Ovary (tissue), 9 donors: ENCODE measurements around the gene KCTD20. TPM values are rescaled to one million over a fixed set of nuclear protein-coding genes. Genes with fewer than 3 reads are reported as not detected.
"Not testable (repeated sequence)": the region's sequence is repeated elsewhere in the genome, so short reads cannot be mapped to it uniquely, and the experiment has no call there.

Source experiments
- DNase-seq, 5 donors: peaks; one replicate each; pipeline ENCODE4 v3.0.0-alpha.2; 2019 to 2020
- H3K27ac ChIP-seq, 2 donors: fragments of 200-600 bp; one replicate each; pipeline versions ENCODE4 v1.5.1 to v1.8.0; 2019 to 2022
- H3K27me3 ChIP-seq: fragments of 200-600 bp; one replicate; pipeline ENCODE4 v1.8.0; 2022
- H3K36me3 ChIP-seq: fragments of 200-600 bp; sonication (generic); one replicate; pipeline ENCODE4 v1.5.1; 2019
- H3K4me1 ChIP-seq: one replicate; pipeline ENCODE4 v1.8.1; 2013; ENCODE audit warnings: mild to moderate bottlenecking, moderate library complexity; ENCODE audit not compliant: insufficient read depth
- H3K4me3 ChIP-seq: fragments of 200-600 bp; sonication (generic); one replicate; pipeline ENCODE4 v1.5.1; 2017
- H3K9me3 ChIP-seq, 2 donors: fragments of 200-600 bp in 1 of 2; sonication (generic) in 1 of 2; one replicate each; pipeline versions ENCODE4 v1.5.1 to v1.8.1; 2013 to 2019; ENCODE audit warnings: mild to moderate bottlenecking in 1 of 2, moderate library complexity in 1 of 2
- EP300 ChIP-seq: sonication (generic); formaldehyde crosslinking; IDR thresholded peaks from one replicate; pipeline ENCODE4 v1.6.1; 2017; ENCODE audit warnings: antibody characterized with exemption
- POLR2A ChIP-seq: fragments of 450-650 bp; IDR thresholded peaks from one replicate; pipeline ENCODE4 v1.6.1; 2017; ENCODE audit warnings: antibody characterized with exemption, mild to moderate bottlenecking, moderate library complexity
- WGBS, 3 donors: extraction: QIAGEN DNeasy Blood & Tissue Kit in 1 of 3; methylation state at CpG; one replicate each; pipeline versions ENCODE4 v1.1.5 to v1.1.7; 2013 to 2017; 5-methylcytosine and 5-hydroxymethylcytosine counted together
- intact Hi-C, 4 donors: fragments of 100-400 bp; cut with DNase I; formaldehyde crosslinking; loops; one replicate each; pipeline versions ENCODE4 v1.11.0 to v1.15.1; 2022 to 2023
- polyA plus RNA-seq, 2 donors: library from polyadenylated mRNA; stranded (reverse); fragments of 200-250 nt in 1 of 2; fragments of 350-450 nt in 1 of 2; fragmentation: Illumina TruSeq in 1 of 2; extraction: RNeasy Lipid Tissue Mini Kit (QIAGEN cat#74804) in 1 of 2; gene quantifications; one replicate each; pipeline ENCODE4 v1.2.3, GENCODE V29; 2013 to 2014
- total RNA-seq, 7 donors: library from RNA; depleted of rRNA in 2 of 7; stranded (reverse); fragments of >200 nt in 2 of 7; fragmentation: NEBNext Ultra II Directional in 3 of 7; extraction: Animal tissue kit (Norgen Biotek cat#: 25700) in 3 of 7; gene quantifications; one replicate each; pipeline versions ENCODE4 v1.1.0 to v1.2.4, GENCODE V29; 2016 to 2023
- TF ChIP-seq, protein P1 (sequence below), 3 donors: fragments of 450-650 bp in 2 of 3; fragments of 200-600 bp in 1 of 3; IDR thresholded peaks; one replicate each; pipeline versions ENCODE4 v1.5.1 to v1.8.0; 2016 to 2022; ENCODE audit warnings: antibody characterized with exemption in 3 of 3, mild to moderate bottlenecking in 1 of 3
- donor health status: DM: no; HTN: no; CAD: no; lungs with moderate emphysema.
- donor health status: DM: no; HTN: no; CAD: no.
- donor health status: Bipolar disorder and iron deficiency.
- donor health status: DM: yes; HTN: yes; CAD: no.
- donor health status: DM: no; HTN: no; CAD: no.
- donor health status: DM: yes; HTN: yes; CAD: no.

KCTD20 gene
- total and polyA plus RNA-seq, 9 donors, result 21.7 to 73.7 (median 46.2) TPM

DNA sequence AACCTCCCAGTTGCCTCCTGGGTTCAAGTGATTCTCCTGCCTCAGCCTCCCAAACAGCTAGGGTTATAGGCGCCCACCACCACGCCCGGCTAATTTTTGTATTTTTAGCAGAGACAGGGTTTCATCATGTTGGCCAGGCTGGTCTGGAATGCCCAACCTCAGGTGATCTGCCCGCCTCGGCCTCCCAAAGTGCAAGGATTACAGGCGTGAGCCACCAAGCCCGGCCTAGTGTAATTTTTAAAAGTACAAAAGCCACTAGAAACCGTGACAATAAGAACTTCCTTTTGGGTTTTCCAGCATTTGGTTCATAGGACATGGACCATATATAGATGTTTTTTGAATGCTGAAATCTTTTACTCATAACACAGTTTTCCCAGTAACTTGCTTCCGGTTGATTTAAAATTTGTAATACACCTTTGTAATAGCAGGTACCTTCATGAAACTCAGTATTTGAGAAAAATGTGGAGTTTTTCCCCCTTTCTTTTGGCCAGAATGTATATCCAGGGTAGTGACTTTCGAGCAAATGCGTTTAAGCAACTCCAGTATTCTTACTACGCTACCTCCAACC is 613 bp upstream of the KCTD20 start:
- Histone ChIP-seq H3K27ac (peak overlapping the region; percentile 94 to 95), H3K4me1 (peaks cover 12% of the 10 kb centered on the region), H3K36me3 (no peaks in the 10 kb centered on the region), H3K9me3 (no peaks in the 10 kb centered on the region), H3K27me3 (no peaks in the 10 kb centered on the region), H3K4me3 (peak overlapping the region; percentile 78)
- peak in 2 of 5 donors; percentile 35 to 38 for DNase-seq
- intact Hi-C loops, result loop anchor here in 3 of 4 donors (5.0 to 10.0 kb wide), 3 partner anchors 103 to 153 kb away; partner anchors contain the start of genes STK38 (in 2 of the 3) and SRSF3 (in 1 of the 3)
- no peak for TF ChIP-seq EP300
- TF ChIP-seq, protein P1, sequence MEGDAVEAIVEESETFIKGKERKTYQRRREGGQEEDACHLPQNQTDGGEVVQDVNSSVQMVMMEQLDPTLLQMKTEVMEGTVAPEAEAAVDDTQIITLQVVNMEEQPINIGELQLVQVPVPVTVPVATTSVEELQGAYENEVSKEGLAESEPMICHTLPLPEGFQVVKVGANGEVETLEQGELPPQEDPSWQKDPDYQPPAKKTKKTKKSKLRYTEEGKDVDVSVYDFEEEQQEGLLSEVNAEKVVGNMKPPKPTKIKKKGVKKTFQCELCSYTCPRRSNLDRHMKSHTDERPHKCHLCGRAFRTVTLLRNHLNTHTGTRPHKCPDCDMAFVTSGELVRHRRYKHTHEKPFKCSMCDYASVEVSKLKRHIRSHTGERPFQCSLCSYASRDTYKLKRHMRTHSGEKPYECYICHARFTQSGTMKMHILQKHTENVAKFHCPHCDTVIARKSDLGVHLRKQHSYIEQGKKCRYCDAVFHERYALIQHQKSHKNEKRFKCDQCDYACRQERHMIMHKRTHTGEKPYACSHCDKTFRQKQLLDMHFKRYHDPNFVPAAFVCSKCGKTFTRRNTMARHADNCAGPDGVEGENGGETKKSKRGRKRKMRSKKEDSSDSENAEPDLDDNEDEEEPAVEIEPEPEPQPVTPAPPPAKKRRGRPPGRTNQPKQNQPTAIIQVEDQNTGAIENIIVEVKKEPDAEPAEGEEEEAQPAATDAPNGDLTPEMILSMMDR (IDR thresholded peaks at IDR 0.05), result no peak
- no peak for TF ChIP-seq POLR2A
- whole genome bisulfite sequencing, 3 donors, result 55 to 58% (median 56%) methylated on average over 12 of the region's 12 CpGs

DNA sequence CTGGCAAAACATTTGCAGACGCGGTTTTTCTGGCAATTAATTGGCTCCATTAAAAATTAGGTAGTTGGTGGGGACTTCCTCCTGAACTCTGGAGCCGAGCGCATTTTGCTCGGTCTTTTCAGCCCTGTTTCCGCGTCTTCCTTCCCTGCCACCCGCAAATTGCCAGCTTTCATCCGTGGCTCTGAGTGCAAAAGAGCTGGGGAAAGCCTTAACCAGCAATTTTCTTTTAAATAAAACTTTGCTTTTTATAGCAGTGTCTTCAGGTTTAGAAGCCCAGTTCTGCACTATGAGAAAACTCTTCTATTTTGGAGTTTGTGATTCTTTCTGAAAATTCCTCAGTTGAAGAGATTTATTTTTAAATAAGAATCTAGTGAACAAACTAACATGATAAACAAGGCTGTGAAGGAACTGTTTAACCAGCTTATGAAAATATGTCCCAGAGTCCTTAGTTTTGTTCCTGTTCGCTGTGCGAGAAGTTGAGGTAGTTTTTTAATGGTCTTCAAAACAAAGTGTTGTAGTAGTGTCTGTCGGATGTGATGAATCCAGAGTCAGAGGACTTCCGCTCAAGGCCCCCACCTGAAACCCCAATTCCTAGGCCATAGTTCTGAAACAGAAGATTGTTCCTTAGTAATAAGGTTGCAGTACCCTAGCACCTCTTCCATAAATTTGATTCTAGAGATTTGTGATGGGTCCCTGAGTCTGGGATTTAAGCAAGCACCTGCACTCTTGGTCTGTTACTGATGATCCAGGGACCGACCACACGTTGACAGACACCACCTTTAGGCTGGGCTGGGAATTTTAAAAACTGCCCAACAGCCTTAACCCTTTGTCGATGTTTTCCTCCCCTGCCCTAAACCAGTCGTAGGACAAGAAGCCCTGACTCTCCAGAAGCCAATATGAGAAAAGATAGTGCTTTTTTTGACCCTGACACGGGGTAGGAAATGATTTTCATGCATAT is 950 bp downstream of the KCTD20 start:
- no peaks in the 10 kb centered on the region for H3K27me3 ChIP-seq
- H3K36me3 ChIP-seq, result no peaks in the 10 kb centered on the region
- H3K4me1 ChIP-seq, result peaks cover 15% of the 10 kb centered on the region
- H3K9me3 ChIP-seq, result no peaks in the 10 kb centered on the region
- TF ChIP-seq, protein P1 (IDR thresholded peaks at IDR 0.05), result no peak
- TF ChIP-seq EP300 (no peak), POLR2A (no peak)
- H3K27ac ChIP-seq, result peak overlapping the region; percentile 94 to 95
- DNase-seq, result no peak
- WGBS, 3 donors, result 3% methylated on average over 18 of the region's 18 CpGs
- intact Hi-C loops, result loop anchor here in 3 of 4 donors (1.0 to 10.0 kb wide), 4 partner anchors 101 to 151 kb away; partner anchors contain the start of genes STK38 (in 3 of the 3) and SRSF3 (in 1 of the 3)
- H3K4me3 ChIP-seq, result peak overlapping the region; percentile 78

DNA sequence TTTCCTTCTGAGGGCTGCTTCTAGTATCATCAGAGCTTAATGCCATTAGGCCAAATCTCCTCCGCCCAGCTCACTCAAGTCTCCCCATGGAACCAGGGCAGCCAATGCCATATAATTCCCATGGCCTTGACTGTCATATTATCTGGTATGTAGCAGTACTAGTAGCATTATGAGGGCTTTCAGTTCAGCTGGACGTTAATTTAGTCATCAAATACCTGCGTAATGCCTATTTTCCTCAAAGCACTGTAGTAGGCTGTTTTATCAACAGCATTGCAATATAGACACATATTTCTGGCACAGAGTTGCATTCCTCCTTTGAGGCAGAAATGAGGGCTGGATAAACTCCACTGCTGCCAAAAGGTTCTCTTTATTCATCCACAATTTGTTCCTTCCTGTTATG is 1.7 kb downstream of the KCTD20 start:
- H3K27ac ChIP-seq, result peak overlapping the region in 1 of 2 donors; percentile 94
- 27 to 34% (median 32%) methylated on average over 3 of the region's 3 CpGs for WGBS, 3 donors
- peaks cover 15% of the 10 kb centered on the region for H3K4me1 ChIP-seq
- no peaks in the 10 kb centered on the region for H3K27me3 ChIP-seq
- TF ChIP-seq EP300 (no peak), POLR2A (no peak)
- TF ChIP-seq, protein P1 (IDR thresholded peaks at IDR 0.05), result no peak
- no peaks in the 10 kb centered on the region for H3K36me3 ChIP-seq
- no peaks in the 10 kb centered on the region for H3K9me3 ChIP-seq
- peak overlapping the region; percentile 78 for H3K4me3 ChIP-seq
- intact Hi-C loops, result loop anchor here in 3 of 4 donors (5.0 to 10.0 kb wide), 3 partner anchors 100 to 150 kb away; partner anchors contain the start of genes STK38 (in 2 of the 3) and SRSF3 (in 1 of the 3)
- DNase-seq, result no peak

DNA sequence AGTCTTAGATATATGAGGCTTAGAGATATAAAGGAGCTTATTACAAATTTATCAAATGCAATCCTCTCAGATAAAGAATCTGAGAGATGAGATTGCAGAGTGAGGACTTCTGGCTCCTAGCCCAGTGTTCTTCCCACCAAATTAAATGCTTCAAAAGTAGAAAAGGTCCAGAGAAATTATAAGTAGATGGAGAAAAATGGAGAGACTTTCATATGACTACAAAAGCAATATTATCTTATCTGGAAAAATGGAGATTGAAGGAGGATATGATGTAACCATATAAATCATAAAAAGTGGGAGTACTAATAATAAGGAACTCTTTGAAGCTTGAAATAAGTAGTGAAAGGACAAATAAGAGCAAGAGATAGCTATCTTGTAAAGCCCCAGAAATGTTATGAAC is 2.8 kb downstream of the KCTD20 start:
- H3K36me3 ChIP-seq, result no peaks in the 10 kb centered on the region
- TF ChIP-seq, protein P1 (IDR thresholded peaks at IDR 0.05), result no peak
- TF ChIP-seq POLR2A, result no peak
- no peak for TF ChIP-seq EP300
- no peak for DNase-seq
- H3K27me3 ChIP-seq, result no peaks in the 10 kb centered on the region
- no peak overlapping the region for H3K27ac ChIP-seq
- no peak overlapping the region for H3K4me3 ChIP-seq
- intact Hi-C loops, result loop anchor here in 2 of 4 donors (10.0 kb wide), 2 partner anchors 99 to 149 kb away; partner anchors contain the start of genes SRSF3 (in 1 of the 2) and STK38 (in 1 of the 2)
- no peaks in the 10 kb centered on the region for H3K9me3 ChIP-seq
- H3K4me1 ChIP-seq, result peaks cover 15% of the 10 kb centered on the region

DNA sequence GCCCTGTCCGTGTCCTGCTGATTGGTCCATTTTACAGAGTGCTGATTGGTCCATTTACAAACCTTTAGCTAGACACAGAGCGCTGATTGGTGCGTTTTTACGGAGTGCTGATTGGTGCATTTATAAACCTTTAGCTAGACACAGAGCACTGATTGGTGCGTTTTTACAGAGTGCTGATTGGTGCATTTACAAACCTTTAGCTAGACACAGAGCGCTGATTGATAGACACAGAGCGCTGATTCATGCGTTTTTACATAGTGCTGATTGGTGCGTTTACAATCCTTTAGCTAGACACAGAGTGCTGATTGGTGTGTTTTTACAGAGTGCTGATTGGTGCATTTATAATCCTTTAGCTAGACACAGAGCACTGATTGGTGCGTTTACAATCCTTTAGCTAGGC is 6.4 kb downstream of the KCTD20 start:
- not testable (repeated sequence) for H3K27ac ChIP-seq, H3K4me3 ChIP-seq, H3K9me3 ChIP-seq, DNase-seq, H3K4me1 ChIP-seq, H3K36me3 ChIP-seq, H3K27me3 ChIP-seq
- intact Hi-C loops, result loop anchor here in 2 of 4 donors (10.0 kb wide), 2 partner anchors 96 to 146 kb away; partner anchors contain the start of genes SRSF3 (in 1 of the 2) and STK38 (in 1 of the 2)
- 97 to 99% (median 99%) methylated on average over 10 of the region's 10 CpGs for WGBS, 3 donors

DNA sequence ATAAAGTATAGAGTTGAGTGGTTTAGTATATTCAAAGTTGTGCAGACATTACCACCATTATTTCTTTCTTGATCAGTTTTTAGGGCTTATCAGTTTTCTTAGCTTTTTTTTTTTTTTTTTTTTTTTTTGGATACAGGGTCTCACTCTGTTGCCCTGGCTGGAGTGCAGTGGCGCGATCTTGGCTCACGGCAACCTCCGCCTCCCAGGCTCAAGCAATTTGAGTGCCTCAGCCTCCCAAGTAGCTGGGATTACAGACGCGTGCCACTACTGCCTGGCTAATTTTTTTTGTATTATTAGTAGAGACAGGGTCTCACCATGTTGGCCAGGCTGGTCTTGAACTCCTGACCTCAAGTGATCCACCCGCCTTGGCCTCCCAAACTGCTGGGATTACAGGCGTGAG is 10.1 kb downstream of the KCTD20 start:
- H3K27me3 ChIP-seq, DNase-seq, intact Hi-C loops, H3K36me3 ChIP-seq, H3K4me1 ChIP-seq, H3K4me3 ChIP-seq, H3K27ac ChIP-seq, H3K9me3 ChIP-seq: not testable (repeated sequence)
- WGBS, 3 donors, result 92 to 97% (median 93%) methylated on average over 8 of the region's 8 CpGs
